Measurements from ENCODE around the gene TEX22.

The TEX22 gene

GRCh38 chr14:105366386-105367074 is 31.8 kb upstream of the TEX22 start:
- H3K4me2 ChIP-seq (ENCODE audit: low read depth, low read length, poor library complexity, severe bottlenecking): no peak overlapping the region
- no peaks in the 10 kb centered on the region for H3K36me3 ChIP-seq (ENCODE audit: insufficient read depth, low read length)
- TF ChIP-seq EZH2phosphoT487 (IDR thresholded peaks at IDR 0.05; ENCODE audit: borderline replicate concordance) (no peak), CTCF (conservative IDR thresholded peaks at IDR 0.05; ENCODE audit: low read length) (no peak)
- no peaks in the 10 kb centered on the region for H3K27me3 ChIP-seq (ENCODE audit: insufficient read depth, low read length, poor library complexity, severe bottlenecking)
- H3K9me2 ChIP-seq (replicated peaks; ENCODE audit: low read depth, low read length): no peaks in the 10 kb centered on the region
- H3K4me3 ChIP-seq (ENCODE audit: low read length, poor library complexity, severe bottlenecking): no peak overlapping the region
- H3K9me3 ChIP-seq (ENCODE audit: insufficient read depth, low read depth, low read length): no peaks in the 10 kb centered on the region
- H4K20me1 ChIP-seq (ENCODE audit: insufficient read depth, low read length, poor library complexity, severe bottlenecking): no peaks in the 10 kb centered on the region
- H3F3A ChIP-seq (ENCODE audit: low read depth): no peaks in the 10 kb centered on the region
- no peaks in the 10 kb centered on the region for H3K4me1 ChIP-seq (ENCODE audit: insufficient read depth, low read length, poor library complexity, severe bottlenecking)
- no peaks in the 10 kb centered on the region for H3K79me2 ChIP-seq (ENCODE audit: insufficient read depth, low read length)
- no peak overlapping the region for H3K9ac ChIP-seq (ENCODE audit: low read depth, low read length, poor library complexity, severe bottlenecking)
- no peak overlapping the region for H2AFZ ChIP-seq (ENCODE audit: low read length)

GRCh38 chr14:105367116-105368031 is 31.0 kb upstream of the TEX22 start:
- Histone ChIP-seq H3K4me3 (ENCODE audit: low read length, poor library complexity, severe bottlenecking) (no peak overlapping the region), H3K4me2 (ENCODE audit: low read depth, low read length, poor library complexity, severe bottlenecking) (no peak overlapping the region), H3K79me2 (ENCODE audit: insufficient read depth, low read length) (no peaks in the 10 kb centered on the region), H3K9me3 (ENCODE audit: insufficient read depth, low read depth, low read length) (no peaks in the 10 kb centered on the region), H3K27me3 (ENCODE audit: insufficient read depth, low read length, poor library complexity, severe bottlenecking) (no peaks in the 10 kb centered on the region), H3K9ac (ENCODE audit: low read depth, low read length, poor library complexity, severe bottlenecking) (no peak overlapping the region), H3F3A (ENCODE audit: low read depth) (no peaks in the 10 kb centered on the region), H3K36me3 (ENCODE audit: insufficient read depth, low read length) (no peaks in the 10 kb centered on the region), H3K4me1 (ENCODE audit: insufficient read depth, low read length, poor library complexity, severe bottlenecking) (no peaks in the 10 kb centered on the region), H4K20me1 (ENCODE audit: insufficient read depth, low read length, poor library complexity, severe bottlenecking) (no peaks in the 10 kb centered on the region), H3K9me2 (replicated peaks; ENCODE audit: low read depth, low read length) (no peaks in the 10 kb centered on the region), H2AFZ (ENCODE audit: low read length) (no peak overlapping the region)
- TF ChIP-seq EZH2phosphoT487 (IDR thresholded peaks at IDR 0.05; ENCODE audit: borderline replicate concordance) (no peak), CTCF (conservative IDR thresholded peaks at IDR 0.05; ENCODE audit: low read length) (no peak)

- Histone ChIP-seq H3K36me3 (ENCODE audit: insufficient read depth, low read length) (no peaks in the 10 kb centered on the region), H3K4me3 (ENCODE audit: low read length, poor library complexity, severe bottlenecking) (no peak overlapping the region), H3K9me3 (ENCODE audit: insufficient read depth, low read depth, low read length) (no peaks in the 10 kb centered on the region), H3K79me2 (ENCODE audit: insufficient read depth, low read length) (no peaks in the 10 kb centered on the region), H3K9me2 (replicated peaks; ENCODE audit: low read depth, low read length) (no peaks in the 10 kb centered on the region), H3K9ac (ENCODE audit: low read depth, low read length, poor library complexity, severe bottlenecking) (no peak overlapping the region), H3K4me1 (ENCODE audit: insufficient read depth, low read length, poor library complexity, severe bottlenecking) (no peaks in the 10 kb centered on the region), H3K27me3 (ENCODE audit: insufficient read depth, low read length, poor library complexity, severe bottlenecking) (no peaks in the 10 kb centered on the region), H3K4me2 (ENCODE audit: low read depth, low read length, poor library complexity, severe bottlenecking) (no peak overlapping the region), H2AFZ (ENCODE audit: low read length) (no peak overlapping the region), H3F3A (ENCODE audit: low read depth) (no peaks in the 10 kb centered on the region), H4K20me1 (ENCODE audit: insufficient read depth, low read length, poor library complexity, severe bottlenecking) (no peaks in the 10 kb centered on the region)
- TF ChIP-seq CTCF (conservative IDR thresholded peaks at IDR 0.05; ENCODE audit: low read length): no peak
Measured at GRCh38 chr14:105368032-105368417, 30.3 kb upstream of the TEX22 start.

Measured in Loucy (cell line).